Endothelial cell of umbilical vein (primary cell): ENCODE results near the gene CHID1. TPM values are rescaled to one million over a fixed set of nuclear protein-coding genes. Genes with fewer than 3 reads are reported as not detected.

ENCODE experiments used
- BruUV-seq: library from RNA; stranded (reverse); fragments of 400-500 nt; replicated peaks from 2 replicates; lab custom pipeline; 2021; lab: Mats Ljungman, UMichigan
- CTCF ChIA-PET: fragments of 300-600, 350-600 bp; sonication (Branson Sonifier 250); formaldehyde crosslinking; loops from one replicate; lab custom pipeline; 2021; ENCODE audit warnings: antibody characterized with exemption, inconsistent platforms; lab: Charles Lee
- POLR2A ChIA-PET: fragments of 300-600, 350-600 bp; sonication (Branson Sonifier 250); formaldehyde crosslinking; loops from one replicate; lab custom pipeline; 2021; ENCODE audit warnings: antibody characterized with exemption, inconsistent platforms; lab: Charles Lee
- DNase-seq: peaks from one replicate; pipeline ENCODE4 v3.0.0-alpha.2; 2011; ENCODE audit warnings: low read depth, low spot score
- FAIRE-seq: peaks from 2 replicates; lab custom pipeline; 2011; peaks lifted over from hg19 to GRCh38; lab: Jason Lieb, UNC
- H2AFZ ChIP-seq: 2 replicates; pipeline ENCODE4 v1.6.0; 2012; ENCODE audit warnings: low read depth, low read length, control low read depth, inconsistent platforms
- H3K27ac ChIP-seq: 2 replicates; pipeline ENCODE4 v1.5.1; 2011; ENCODE audit warnings: low read depth, mild to moderate bottlenecking, control low read depth, low read length, moderate library complexity; ENCODE audit not compliant: insufficient read depth
- H3K27me3 ChIP-seq, 2 experiments: 2 replicates each; pipeline versions ENCODE4 v1.6.0 to v1.6.1; 2011; ENCODE audit warnings: low read length in 2 of 2, mixed read lengths in 1 of 2; ENCODE audit not compliant: control insufficient read depth in 2 of 2, insufficient read depth in 2 of 2
- H3K36me3 ChIP-seq, 2 experiments: 2 replicates in 1 of 2; 3 replicates in 1 of 2; pipeline ENCODE4 v1.5.1; 2011; ENCODE audit warnings: low read length in 2 of 2, mild to moderate bottlenecking in 1 of 2, moderate library complexity in 1 of 2; ENCODE audit not compliant: control insufficient read depth in 2 of 2, insufficient read depth in 2 of 2; ENCODE audit errors: extremely low read depth in 1 of 2
- H3K4me1 ChIP-seq: 3 replicates; pipeline ENCODE4 v1.5.1; 2011; ENCODE audit warnings: mild to moderate bottlenecking, low read length; ENCODE audit not compliant: control insufficient read depth, insufficient read depth; ENCODE audit errors: extremely low read depth
- H3K4me2 ChIP-seq: 2 replicates; pipeline ENCODE4 v1.6.1; 2011; ENCODE audit warnings: low read length, control low read depth, mixed read lengths; ENCODE audit not compliant: insufficient read depth
- H3K4me3 ChIP-seq, 3 experiments: fragments of 200-600 bp in 1 of 3; sonication (generic), shearing (Covaris generic) in 1 of 3; replicated peaks in 1 of 3; 2 replicates each; pipeline ENCODE4 v1.5.1; 2011 to 2016; ENCODE audit warnings: control low read depth in 3 of 3, low read length in 3 of 3, mild to moderate bottlenecking in 2 of 3, inconsistent platforms in 1 of 3, low read depth in 1 of 3, moderate library complexity in 1 of 3; ENCODE audit not compliant: insufficient read depth in 1 of 3
- H3K79me2 ChIP-seq: 2 replicates; pipeline ENCODE4 v1.6.0; 2012; ENCODE audit warnings: low read length, inconsistent platforms; ENCODE audit not compliant: control insufficient read depth, insufficient read depth
- H3K9ac ChIP-seq: replicated peaks from 2 replicates; pipeline ENCODE3; 2011; ENCODE audit warnings: low read length, control low read depth; ENCODE audit not compliant: insufficient read depth; ENCODE audit errors: extremely low read depth
- H3K9me1 ChIP-seq: replicated peaks from 3 replicates; pipeline ENCODE4 v1.6.0; 2011; ENCODE audit warnings: mild to moderate bottlenecking, low read length; ENCODE audit not compliant: control insufficient read depth, insufficient read depth; ENCODE audit errors: extremely low read depth
- H3K9me3 ChIP-seq: replicated peaks from 2 replicates; pipeline ENCODE4 v1.5.1; 2012; ENCODE audit warnings: low read length, inconsistent platforms; ENCODE audit not compliant: control insufficient read depth, insufficient read depth
- H4K20me1 ChIP-seq: replicated peaks from 2 replicates; pipeline ENCODE3; 2011; ENCODE audit warnings: mild to moderate bottlenecking, low read length; ENCODE audit not compliant: control insufficient read depth, insufficient read depth; ENCODE audit errors: extremely low read depth
- CTCF ChIP-seq, 2 donors: IDR thresholded peaks; 1 replicate in 1 of 2; 2 replicates in 1 of 2; pipeline ENCODE4 v1.5.1; 2011; ENCODE audit warnings: low read length in 2 of 2, mild to moderate bottlenecking in 2 of 2, moderate library complexity in 2 of 2, control low read depth in 1 of 2, inconsistent platforms in 1 of 2, low read depth in 1 of 2; ENCODE audit not compliant: insufficient read depth in 1 of 2; ENCODE audit errors: extremely low read depth in 1 of 2
- POLR2A ChIP-seq: IDR thresholded peaks from 2 replicates; pipeline ENCODE4 v1.6.1; 2012; ENCODE audit warnings: low read depth, mild to moderate bottlenecking, control low read depth, low read length
- dilution Hi-C: fragments of 300-500 bp; cut with MboI; formaldehyde crosslinking; loops from one replicate; pipeline ENCODE4 v1.15.0; 2019; ENCODE audit warnings: low sequenced_read_pairs; ENCODE audit not compliant: extremely low pct_ligation_motif_present
- intact Hi-C: fragments of 100-400 bp; cut with micrococcal nuclease; formaldehyde crosslinking; loops from one replicate; pipeline ENCODE4 v1.10.0; 2022
- polyA plus RNA-seq, 4 experiments: library from polyadenylated mRNA; depleted of rRNA in 3 of 4; stranded (reverse) in 3 of 4; unstranded in 1 of 4; fragments of >200 nt; gene quantifications; 2 replicates each; pipeline versions ENCODE4 v1.2.1 to v1.2.3, GENCODE V29; 2011 to 2012; ENCODE audit warnings: missing spikeins in 1 of 4
- total RNA-seq: library from RNA; stranded (reverse); gene quantifications from 2 replicates; pipeline ENCODE4 v1.2.3, GENCODE V29; 2021

The CHID1 gene
- total and polyA plus RNA-seq, 2 donors (not counting 3 experiments of a cell fraction or from before 2014, with no cell fraction given), result 89.8 to 107 TPM

GRCh38 chr11:850775-851763 is 59.5 kb downstream of the CHID1 start:
- TF ChIP-seq POLR2A, result no peak
- TF ChIP-seq CTCF (IDR thresholded peaks at IDR 0.05; ENCODE audit: extremely low read depth in 1 of 2, insufficient read depth in 1 of 2, low read depth in 1 of 2, low read length in 2 of 2), result peak in 1 of 2 donors; percentile 4
- DNase-seq, result no peak
- dilution Hi-C loops (no loop called here), intact Hi-C loops (no loop called here)
- Histone ChIP-seq H3K4me3 (no peak overlapping the region), H3K79me2 (peaks cover 4% of the 10 kb centered on the region), H3K27ac (no peak overlapping the region), H3K4me2 (no peak overlapping the region), H2AFZ (no peak overlapping the region), H3K4me1 (peaks cover 11% of the 10 kb centered on the region), H3K9me1 (no peaks in the 10 kb centered on the region), H3K9ac (no peak overlapping the region), H4K20me1 (no peaks in the 10 kb centered on the region), H3K9me3 (no peaks in the 10 kb centered on the region), H3K27me3 (no peaks in the 10 kb centered on the region), H3K36me3 (no peaks in the 10 kb centered on the region)
- no peak for FAIRE-seq
- POLR2A ChIA-PET, result no interaction called here
- no TSS peak for BruUV-seq
- CTCF ChIA-PET, result interaction anchor here (0.7 to 1.6 kb wide), 2 partner anchors 199 to 200 kb away, joined by 3 to 4 read pairs; no protein-coding TSS in a partner anchor
